Smooth muscle cell (in vitro differentiated cells): ENCODE data around the gene PPP1R1B. TPM values are rescaled to one million over a fixed set of nuclear protein-coding genes. Genes with fewer than 3 reads are reported as not detected.

Experiments used
- DNase-seq: peaks from one replicate; lab custom pipeline; 2025; ENCODE audit not compliant: unreplicated experiment; lab: John Stamatoyannopoulos, UW
- H2AFZ ChIP-seq: fragments of 200-600 bp; sonication (generic); 2 replicates; pipeline ENCODE4 v1.6.0; 2016; ENCODE audit warnings: antibody characterized with exemption, low read depth, mild to moderate bottlenecking
- H3F3A ChIP-seq: fragments of 200-600 bp; sonication (generic); 2 replicates; pipeline ENCODE4 v1.6.0; 2017; ENCODE audit warnings: antibody characterized with exemption, low read depth
- H3K27ac ChIP-seq: fragments of 200-600 bp; sonication (generic); 2 replicates; pipeline ENCODE4 v1.5.1; 2016; ENCODE audit warnings: low read depth, mild to moderate bottlenecking
- H3K27me3 ChIP-seq: fragments of 200-600 bp; sonication (generic); 2 replicates; pipeline ENCODE4 v1.6.1; 2016; ENCODE audit warnings: low read depth, mild to moderate bottlenecking
- H3K36me3 ChIP-seq: fragments of 200-600 bp; sonication (generic); 2 replicates; pipeline ENCODE4 v1.5.1; 2016; ENCODE audit warnings: low read depth
- H3K4me1 ChIP-seq: fragments of 200-600 bp; sonication (generic); 2 replicates; pipeline ENCODE4 v1.5.1; 2016; ENCODE audit warnings: low read depth
- H3K4me2 ChIP-seq: fragments of 200-600 bp; sonication (generic); 2 replicates; pipeline ENCODE4 v1.6.0; 2016; ENCODE audit warnings: mild to moderate bottlenecking
- H3K4me3 ChIP-seq: fragments of 200-600 bp; sonication (generic); 2 replicates; pipeline ENCODE4 v1.5.1; 2016; ENCODE audit warnings: mild to moderate bottlenecking
- H3K79me2 ChIP-seq: fragments of 200-600 bp; sonication (generic); 2 replicates; pipeline ENCODE4 v1.6.0; 2016; ENCODE audit warnings: low read depth, mild to moderate bottlenecking
- H3K9ac ChIP-seq: fragments of 200-600 bp; sonication (generic); 2 replicates; pipeline ENCODE4 v1.6.0; 2016; ENCODE audit warnings: low read depth
- H3K9me3 ChIP-seq: fragments of 200-600 bp; sonication (generic); replicated peaks from 2 replicates; pipeline ENCODE4 v1.5.1; 2016; ENCODE audit warnings: low read depth
- H4K20me1 ChIP-seq: fragments of 200-600 bp; sonication (generic); 2 replicates; pipeline ENCODE4 v1.6.0; 2016; ENCODE audit warnings: low read depth
- CTCF ChIP-seq: fragments of 200-600 bp; sonication (generic); IDR thresholded peaks from 2 replicates; pipeline ENCODE4 v1.5.1; 2017; ENCODE audit warnings: borderline replicate concordance, mild to moderate bottlenecking, antibody characterized with exemption; ENCODE audit not compliant: insufficient read depth, poor library complexity, severe bottlenecking
- WGBS: methylation state at CpG from one replicate; pipeline ENCODE4 v1.1.7; 2016; ENCODE audit warnings: low lambda C conversion rate; 5-methylcytosine and 5-hydroxymethylcytosine counted together
- polyA plus RNA-seq: library from polyadenylated mRNA; unstranded; fragments of >200 nt; fragmentation: Nextera tagmentation; extraction: Ambion mirVana; gene quantifications from 2 replicates; pipeline ENCODE4 v1.2.1, GENCODE V29; 2016
- total RNA-seq: library from RNA; depleted of rRNA; stranded (reverse); fragments of >200 nt; gene quantifications from 2 replicates; pipeline ENCODE4 v1.2.3, GENCODE V29; 2014

PPP1R1B gene
- total and polyA plus RNA-seq, 2 experiments from 2014 or later, result not detected

GRCh38 chr17:39612935-39613464, 13.8 kb upstream of the PPP1R1B start:
- 73% methylated on average over 7 of the region's 7 CpGs for WGBS
- peaks cover 85% of the 10 kb centered on the region for H3K27me3 ChIP-seq
- no peaks in the 10 kb centered on the region for H3F3A ChIP-seq
- H3K4me3 ChIP-seq, result no peak overlapping the region
- no peak overlapping the region for H3K27ac ChIP-seq
- H3K9ac ChIP-seq, result no peak overlapping the region
- H3K79me2 ChIP-seq, result no peaks in the 10 kb centered on the region
- no peak overlapping the region for H2AFZ ChIP-seq
- H3K4me2 ChIP-seq, result no peak overlapping the region
- H4K20me1 ChIP-seq, result no peaks in the 10 kb centered on the region
- no peaks in the 10 kb centered on the region for H3K36me3 ChIP-seq
- no peaks in the 10 kb centered on the region for H3K9me3 ChIP-seq
- no peak for DNase-seq
- H3K4me1 ChIP-seq, result no peaks in the 10 kb centered on the region
- TF ChIP-seq CTCF, result no peak

- 86% methylated on average over 3 of the region's 3 CpGs for WGBS
- Histone ChIP-seq H4K20me1 (no peaks in the 10 kb centered on the region), H2AFZ (no peak overlapping the region), H3K36me3 (no peaks in the 10 kb centered on the region), H3K4me2 (no peak overlapping the region), H3F3A (no peaks in the 10 kb centered on the region), H3K79me2 (no peaks in the 10 kb centered on the region), H3K9ac (no peak overlapping the region), H3K9me3 (no peaks in the 10 kb centered on the region), H3K4me1 (no peaks in the 10 kb centered on the region), H3K27ac (no peak overlapping the region), H3K27me3 (peaks cover 84% of the 10 kb centered on the region), H3K4me3 (no peak overlapping the region)
- no peak for DNase-seq
- no peak for TF ChIP-seq CTCF
Measured at GRCh38 chr17:39614545-39615157, 12.1 kb upstream of the PPP1R1B start.

GRCh38 chr17:39615434-39615833, 11.3 kb upstream of the PPP1R1B start:
- Histone ChIP-seq H3K9ac (no peak overlapping the region), H3F3A (no peaks in the 10 kb centered on the region), H2AFZ (no peak overlapping the region), H3K27me3 (peaks cover 80% of the 10 kb centered on the region), H3K36me3 (no peaks in the 10 kb centered on the region), H3K4me1 (no peaks in the 10 kb centered on the region), H3K27ac (no peak overlapping the region), H3K4me2 (no peak overlapping the region), H3K9me3 (no peaks in the 10 kb centered on the region), H3K4me3 (no peak overlapping the region), H4K20me1 (no peaks in the 10 kb centered on the region), H3K79me2 (no peaks in the 10 kb centered on the region)
- DNase-seq, result no peak
- no peak for TF ChIP-seq CTCF
- 51% methylated on average over 6 of the region's 6 CpGs for WGBS

- H3K27me3 ChIP-seq, result peaks cover 76% of the 10 kb centered on the region
- H2AFZ ChIP-seq, result no peak overlapping the region
- no peaks in the 10 kb centered on the region for H3K9me3 ChIP-seq
- peak overlapping the region; percentile 100 for H3K4me2 ChIP-seq
- no peaks in the 10 kb centered on the region for H3K36me3 ChIP-seq
- TF ChIP-seq CTCF, result no peak
- no peaks in the 10 kb centered on the region for H3F3A ChIP-seq
- 80% methylated on average over 3 of the region's 3 CpGs for WGBS
- H3K27ac ChIP-seq, result no peak overlapping the region
- no peak for DNase-seq
- H3K4me3 ChIP-seq, result no peak overlapping the region
- no peaks in the 10 kb centered on the region for H3K4me1 ChIP-seq
- no peak overlapping the region for H3K9ac ChIP-seq
- H4K20me1 ChIP-seq, result no peaks in the 10 kb centered on the region
- H3K79me2 ChIP-seq, result no peaks in the 10 kb centered on the region
Measured at GRCh38 chr17:39617100-39617445, 9.7 kb upstream of the PPP1R1B start.
